ENCODE data around the gene ADAMTS16. TPM values are rescaled to one million over a fixed set of nuclear protein-coding genes. Genes with fewer than 3 reads are reported as not detected.

ADAMTS16 gene
- total RNA-seq, 1 experiment from 2014 or later, result 0.11 TPM

DNA sequence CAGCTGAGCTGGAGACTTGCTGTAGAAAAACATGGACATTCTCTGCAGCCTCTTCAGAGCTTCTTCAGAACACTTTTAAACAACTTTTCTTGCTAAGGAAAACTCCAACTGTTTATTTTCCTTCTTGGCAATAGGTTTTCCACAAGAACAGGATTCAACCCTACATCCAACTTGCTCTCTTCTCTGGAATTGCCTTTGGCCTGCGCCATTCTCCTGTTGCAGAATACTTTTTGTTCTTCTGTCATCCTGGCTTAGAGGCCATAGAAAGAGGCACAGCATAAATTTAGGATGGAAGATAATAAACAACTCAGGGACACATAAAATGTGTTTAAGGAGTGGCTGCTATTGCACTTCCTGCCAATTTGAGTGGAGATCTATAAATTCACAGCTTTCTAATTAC lies 227.6 kb downstream of the ADAMTS16 start:
- no peak for DNase-seq
- no TSS peak for BruUV-seq (replicated peaks)
- Histone ChIP-seq H3K36me3 (ENCODE audit: control insufficient read depth, insufficient read depth, low read length) (no peaks in the 10 kb centered on the region), H3K9me3 (no peaks in the 10 kb centered on the region), H3K4me1 (no peaks in the 10 kb centered on the region), H3K27me3 (replicated peaks; ENCODE audit: control insufficient read depth, insufficient read depth, low read length) (no peaks in the 10 kb centered on the region), H3K4me3 (ENCODE audit: low read depth, low read length) (no peak overlapping the region)
- Mint-ChIP-seq H3K27me3 (ENCODE audit: insufficient read depth, unreplicated experiment) (no peaks in the 10 kb centered on the region), H3K36me3 (ENCODE audit: insufficient read depth, unreplicated experiment) (no peaks in the 10 kb centered on the region), H3K27ac (ENCODE audit: unreplicated experiment) (no peak overlapping the region), H3K4me3 (ENCODE audit: unreplicated experiment) (no peak overlapping the region), H3K4me1 (ENCODE audit: low read depth, unreplicated experiment) (no peaks in the 10 kb centered on the region), H3K9me3 (ENCODE audit: unreplicated experiment) (no peaks in the 10 kb centered on the region)
- POLR2A ChIA-PET, result no interaction called here
- intact Hi-C loops (cut with micrococcal nuclease; ENCODE audit: unreplicated experiment), result no loop called here
- no peak for TF ChIP-seq CTCF (IDR thresholded peaks at IDR 0.05; ENCODE audit: insufficient read depth in 1 of 2, low read depth in 1 of 2, low read length in 1 of 2, severe bottlenecking in 1 of 2, unreplicated experiment in 1 of 2)
- CTCF ChIA-PET, result no interaction called here

- POLR2A ChIA-PET, result no interaction called here
- BruUV-seq (replicated peaks), result no TSS peak
- CTCF ChIA-PET, result no interaction called here
- Mint-ChIP-seq H3K4me1 (ENCODE audit: low read depth, unreplicated experiment) (no peaks in the 10 kb centered on the region), H3K36me3 (ENCODE audit: insufficient read depth, unreplicated experiment) (no peaks in the 10 kb centered on the region), H3K9me3 (ENCODE audit: unreplicated experiment) (peaks cover 6% of the 10 kb centered on the region), H3K27ac (ENCODE audit: unreplicated experiment) (no peak overlapping the region), H3K27me3 (ENCODE audit: insufficient read depth, unreplicated experiment) (no peaks in the 10 kb centered on the region), H3K4me3 (ENCODE audit: unreplicated experiment) (no peak overlapping the region)
- H3K27me3 ChIP-seq (replicated peaks; ENCODE audit: control insufficient read depth, insufficient read depth, low read length), result no peaks in the 10 kb centered on the region
- H3K4me1 ChIP-seq, result no peaks in the 10 kb centered on the region
- no peak overlapping the region for H3K4me3 ChIP-seq (ENCODE audit: low read depth, low read length)
- no peak for TF ChIP-seq CTCF (IDR thresholded peaks at IDR 0.05; ENCODE audit: insufficient read depth in 1 of 2, low read depth in 1 of 2, low read length in 1 of 2, severe bottlenecking in 1 of 2, unreplicated experiment in 1 of 2)
- no peak for DNase-seq
- intact Hi-C loops (cut with micrococcal nuclease; ENCODE audit: unreplicated experiment), result no loop called here
- no peaks in the 10 kb centered on the region for H3K36me3 ChIP-seq (ENCODE audit: control insufficient read depth, insufficient read depth, low read length)
- H3K9me3 ChIP-seq, result no peaks in the 10 kb centered on the region
Observed at GRCh38 chr5:5369051-5369605, 229.0 kb downstream of the ADAMTS16 start.

Data from Caco-2 (cell line).